ENCODE data around the gene GPR137.

GPR137 gene

DNA sequence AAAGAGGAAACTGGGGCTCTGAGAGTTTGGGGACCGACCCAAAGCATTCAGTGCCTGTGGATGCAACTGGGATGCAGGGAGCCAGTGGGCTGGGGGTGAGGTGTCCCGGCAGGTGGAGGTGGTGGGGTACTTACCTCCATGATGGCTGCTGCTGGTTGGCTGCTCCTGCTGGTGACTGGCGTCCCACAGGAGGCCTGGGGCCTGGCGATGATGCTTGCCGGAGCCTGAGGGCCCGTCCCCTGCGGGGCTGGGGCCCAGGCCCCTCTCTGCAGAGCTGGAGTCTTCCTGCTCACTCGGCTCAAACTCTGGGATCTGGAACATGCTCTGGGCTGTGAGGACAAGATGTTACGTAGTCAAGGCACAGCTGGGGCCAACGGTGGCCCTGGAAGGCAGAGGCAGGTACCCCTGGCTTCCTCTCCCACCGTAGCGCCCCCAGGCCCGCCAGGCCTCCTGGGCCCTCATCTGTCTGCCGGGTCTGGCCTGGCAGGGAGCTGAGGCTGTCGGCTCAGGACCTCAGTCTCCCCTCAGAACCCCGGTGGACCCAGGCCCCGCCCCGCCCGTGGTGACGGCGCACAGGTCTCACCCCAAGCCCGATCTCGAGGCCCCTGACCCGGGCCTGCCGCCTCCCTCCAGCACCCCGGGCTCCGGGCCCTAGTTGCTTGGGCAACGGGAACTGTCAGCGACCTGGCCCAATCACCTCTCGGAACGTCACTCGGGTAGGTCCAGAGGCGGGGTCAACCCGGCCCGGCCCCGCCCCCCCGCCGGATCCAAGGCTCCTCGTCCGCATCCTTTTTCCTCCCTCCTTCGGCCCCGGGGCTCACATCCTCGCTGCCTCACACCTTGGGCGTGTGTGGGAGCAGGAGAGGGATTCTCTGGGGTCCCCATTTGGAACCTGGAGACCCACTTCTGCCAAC, 1.3 kb upstream of the GPR137 start, which contains the start of gene BAD:
BAD (minus strand) TSS at position 618 of the 914 bp plus-strand sequence; CDS start at position 321, 297 bp downstream.
- DNase-seq (ENCODE audit: low read depth in 1 of 2, low spot score in 1 of 2), result peak; percentile 80 to 87

DNA sequence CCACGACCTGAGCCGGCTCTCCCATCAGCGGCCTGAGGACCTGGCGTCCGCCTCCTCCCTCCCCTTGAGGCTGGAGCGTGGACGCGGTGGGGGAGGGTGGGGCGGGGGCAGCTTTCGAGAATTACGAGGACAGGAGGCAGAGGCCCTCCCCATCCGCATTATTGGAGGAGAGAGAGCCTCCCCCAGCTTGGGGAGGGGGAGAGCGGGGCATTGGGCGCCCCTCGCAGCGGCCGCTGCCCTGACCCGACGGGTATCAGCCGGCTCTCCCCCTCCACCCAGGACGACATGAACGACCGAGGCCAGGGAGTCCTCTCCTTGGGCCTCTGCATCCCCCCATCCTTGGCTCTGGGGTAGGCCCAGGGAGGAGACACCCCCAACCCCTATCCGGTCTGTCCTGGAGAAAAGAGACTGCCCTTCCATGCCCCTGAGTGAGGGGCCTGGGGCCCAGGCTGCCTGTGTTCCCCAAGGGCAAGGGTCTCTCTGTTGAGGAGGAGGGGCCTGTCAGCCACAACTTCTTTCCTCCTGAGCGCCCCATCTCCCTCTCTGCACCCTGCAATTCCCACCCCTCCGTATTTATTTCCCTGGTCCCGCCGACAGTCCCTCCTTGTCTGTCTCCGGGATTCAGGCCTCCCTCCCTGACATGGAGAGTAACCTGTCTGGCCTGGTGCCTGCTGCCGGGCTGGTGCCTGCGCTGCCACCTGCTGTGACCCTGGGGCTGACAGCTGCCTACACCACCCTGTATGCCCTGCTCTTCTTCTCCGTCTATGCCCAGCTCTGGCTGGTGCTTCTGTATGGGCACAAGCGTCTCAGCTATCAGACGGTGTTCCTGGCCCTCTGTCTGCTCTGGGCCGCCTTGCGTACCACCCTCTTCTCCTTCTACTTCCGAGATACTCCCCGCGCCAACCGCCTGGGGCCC, 495 bp downstream of the GPR137 start:
- no peak for DNase-seq (ENCODE audit: low read depth in 1 of 2, low spot score in 1 of 2)

DNA sequence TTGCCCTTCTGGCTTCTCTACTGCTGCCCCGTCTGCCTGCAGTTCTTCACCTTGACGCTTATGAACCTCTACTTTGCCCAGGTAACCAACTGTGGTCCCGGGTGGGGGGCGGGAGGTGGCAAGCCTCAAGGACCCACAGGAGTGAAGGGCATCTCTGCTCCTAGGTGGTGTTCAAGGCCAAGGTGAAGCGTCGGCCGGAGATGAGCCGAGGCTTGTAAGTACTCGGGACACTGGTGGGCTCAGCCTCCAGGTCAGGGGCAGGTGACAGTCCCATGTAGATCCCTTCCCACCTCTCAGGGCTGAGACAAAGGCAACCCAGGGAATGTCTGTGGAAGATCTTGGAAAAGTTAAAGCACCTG, 1.1 kb downstream of the GPR137 start:
- DNase-seq (ENCODE audit: low read depth in 1 of 2, low spot score in 1 of 2), result no peak

DNA sequence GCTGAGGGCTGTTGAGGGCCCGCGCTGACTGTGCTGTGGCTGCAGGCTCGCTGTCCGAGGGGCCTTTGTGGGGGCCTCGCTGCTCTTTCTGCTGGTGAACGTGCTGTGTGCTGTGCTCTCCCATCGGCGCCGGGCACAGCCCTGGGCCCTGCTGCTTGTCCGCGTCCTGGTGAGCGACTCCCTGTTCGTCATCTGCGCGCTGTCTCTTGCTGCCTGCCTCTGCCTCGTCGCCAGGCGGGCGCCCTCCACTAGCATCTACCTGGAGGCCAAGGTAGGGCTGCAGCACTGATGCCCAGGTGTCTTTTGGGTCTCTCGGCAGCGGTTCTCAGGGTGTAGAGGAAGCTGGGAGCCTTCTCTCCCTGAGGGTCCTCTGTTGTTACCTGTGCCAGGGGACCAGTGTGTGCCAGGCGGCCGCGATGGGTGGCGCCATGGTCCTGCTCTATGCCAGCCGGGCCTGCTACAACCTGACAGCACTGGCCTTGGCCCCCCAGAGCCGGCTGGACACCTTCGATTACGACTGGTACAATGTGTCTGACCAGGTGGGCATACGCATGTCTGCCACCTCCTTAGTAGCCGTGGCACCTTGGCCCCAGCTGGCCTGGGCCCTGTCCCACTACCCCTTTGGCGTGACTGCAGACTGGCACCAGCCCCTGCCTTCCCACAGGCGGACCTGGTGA, 2.2 kb downstream of the GPR137 start:
- DNase-seq (ENCODE audit: low read depth in 1 of 2, low spot score in 1 of 2), result no peak

DNA sequence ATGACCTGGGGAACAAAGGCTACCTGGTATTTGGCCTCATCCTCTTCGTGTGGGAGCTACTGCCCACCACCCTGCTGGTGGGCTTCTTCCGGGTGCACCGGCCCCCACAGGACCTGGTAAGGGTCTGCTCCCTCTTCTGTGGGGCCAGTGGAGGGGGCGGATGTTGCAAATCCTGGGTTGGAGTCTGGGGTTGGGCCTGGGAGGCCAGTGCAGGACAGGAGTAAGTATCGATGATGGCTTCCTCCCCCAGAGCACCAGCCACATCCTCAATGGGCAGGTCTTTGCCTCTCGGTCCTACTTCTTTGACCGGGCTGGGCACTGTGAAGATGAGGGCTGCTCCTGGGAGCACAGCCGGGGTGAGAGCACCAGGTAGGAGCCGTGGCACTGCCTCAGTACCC, 2.7 kb downstream of the GPR137 start:
- no peak for DNase-seq (ENCODE audit: low read depth in 1 of 2, low spot score in 1 of 2)

DNA sequence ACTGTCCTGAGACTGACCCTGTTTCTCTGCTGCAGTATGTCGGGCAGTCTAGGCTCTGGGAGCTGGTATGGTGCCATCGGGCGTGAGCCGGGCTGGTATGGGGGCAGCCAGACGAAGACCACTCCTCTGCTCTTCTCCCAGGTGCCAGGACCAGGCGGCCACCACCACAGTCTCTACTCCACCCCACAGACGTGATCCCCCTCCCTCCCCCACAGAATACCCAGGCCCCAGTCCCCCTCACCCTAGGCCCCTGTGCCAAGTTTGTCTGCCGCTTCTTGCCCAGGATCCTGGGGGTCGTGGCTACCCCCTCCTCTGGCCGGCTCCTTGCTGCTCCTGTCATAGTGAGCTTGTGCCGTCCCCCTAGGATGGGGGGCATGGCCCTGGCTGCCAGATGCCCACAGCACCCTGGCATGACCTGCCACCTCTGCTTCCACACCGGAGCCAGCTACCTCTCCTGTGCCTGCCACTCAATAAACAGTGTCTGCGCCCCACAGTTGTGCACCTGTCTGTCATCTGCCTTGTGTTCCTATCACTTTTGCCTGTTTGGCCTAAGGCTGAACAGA, 3.4 kb downstream of the GPR137 start:
- no peak for DNase-seq (ENCODE audit: low read depth in 1 of 2, low spot score in 1 of 2)

DNA sequence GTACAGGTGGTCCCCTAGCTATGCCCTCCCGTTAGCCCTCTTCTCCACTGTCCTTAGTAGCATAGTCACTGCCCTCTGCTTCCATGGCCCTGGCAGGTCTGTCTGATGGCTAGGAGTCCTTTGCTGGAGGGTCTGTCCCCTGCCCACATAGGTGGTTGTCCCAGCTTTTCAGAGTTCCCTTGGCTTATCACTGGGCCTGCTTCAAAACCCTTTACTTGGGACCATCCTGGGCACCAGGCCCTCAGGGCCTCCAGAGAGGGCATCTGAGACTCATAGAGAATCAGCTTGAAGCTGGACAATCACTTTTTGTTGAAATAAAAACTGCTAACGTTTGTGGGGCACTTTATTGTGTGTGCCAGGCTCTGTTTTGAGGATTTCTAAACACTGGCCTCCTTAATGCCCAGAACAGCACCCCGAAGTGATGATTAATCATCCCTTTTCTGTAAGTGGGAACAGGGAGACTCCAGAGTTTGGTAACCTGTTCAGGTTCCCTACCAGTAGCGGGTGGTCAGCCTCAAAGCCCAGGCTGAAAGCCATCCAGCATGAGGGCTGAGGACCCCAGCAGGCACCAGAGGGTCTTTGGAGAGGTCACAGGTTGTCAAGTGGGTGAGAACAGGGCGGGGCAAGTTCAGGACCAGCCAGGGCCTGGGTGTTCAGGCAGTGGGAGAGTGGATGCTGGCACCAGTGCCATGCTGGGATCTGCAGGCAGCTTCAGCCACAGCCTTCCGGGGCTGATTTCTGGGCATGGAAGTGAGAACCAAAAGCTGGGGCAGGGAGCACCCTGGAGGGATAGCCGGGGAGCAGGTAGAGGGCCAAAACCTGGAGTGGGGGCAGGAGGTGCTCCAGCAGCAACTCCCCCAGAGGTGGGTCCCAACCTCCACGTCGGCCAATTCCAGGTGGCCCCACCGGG, 5.0 kb downstream of the GPR137 start:
- DNase-seq (ENCODE audit: low read depth in 1 of 2, low spot score in 1 of 2), result no peak

DNA sequence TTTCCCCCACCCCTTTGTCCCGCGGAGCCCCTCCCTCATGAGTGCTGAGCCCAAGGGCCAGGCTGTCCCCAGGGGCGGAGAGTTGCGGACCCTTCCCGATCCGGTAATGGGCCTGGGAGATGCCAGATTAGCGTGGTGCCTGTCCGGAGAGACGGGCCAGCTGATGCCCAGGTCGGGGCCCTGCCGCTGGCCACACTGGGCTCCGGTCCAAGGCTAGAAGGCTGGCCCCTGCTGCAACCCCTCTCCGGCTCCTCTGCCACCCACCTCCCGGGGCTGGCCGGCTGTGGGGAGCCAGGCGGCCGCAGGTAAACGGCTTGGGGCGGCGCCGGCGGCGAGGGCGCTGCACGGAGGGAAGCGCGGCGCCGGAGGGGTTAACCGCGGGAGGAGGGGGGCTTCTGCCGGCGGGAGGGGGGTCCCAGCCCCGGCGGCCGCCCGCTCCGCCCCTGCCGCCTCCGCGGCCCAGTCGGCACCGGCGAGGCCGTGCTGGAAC, 5.7 kb downstream of the GPR137 start, which contains the start of gene KCNK4:
KCNK4 (plus strand) TSS at position 41 of the 490 bp plus-strand sequence. CDS start 1,717 bp downstream, outside the sequence.
- no peak for DNase-seq (ENCODE audit: low read depth in 1 of 2, low spot score in 1 of 2)

DNA sequence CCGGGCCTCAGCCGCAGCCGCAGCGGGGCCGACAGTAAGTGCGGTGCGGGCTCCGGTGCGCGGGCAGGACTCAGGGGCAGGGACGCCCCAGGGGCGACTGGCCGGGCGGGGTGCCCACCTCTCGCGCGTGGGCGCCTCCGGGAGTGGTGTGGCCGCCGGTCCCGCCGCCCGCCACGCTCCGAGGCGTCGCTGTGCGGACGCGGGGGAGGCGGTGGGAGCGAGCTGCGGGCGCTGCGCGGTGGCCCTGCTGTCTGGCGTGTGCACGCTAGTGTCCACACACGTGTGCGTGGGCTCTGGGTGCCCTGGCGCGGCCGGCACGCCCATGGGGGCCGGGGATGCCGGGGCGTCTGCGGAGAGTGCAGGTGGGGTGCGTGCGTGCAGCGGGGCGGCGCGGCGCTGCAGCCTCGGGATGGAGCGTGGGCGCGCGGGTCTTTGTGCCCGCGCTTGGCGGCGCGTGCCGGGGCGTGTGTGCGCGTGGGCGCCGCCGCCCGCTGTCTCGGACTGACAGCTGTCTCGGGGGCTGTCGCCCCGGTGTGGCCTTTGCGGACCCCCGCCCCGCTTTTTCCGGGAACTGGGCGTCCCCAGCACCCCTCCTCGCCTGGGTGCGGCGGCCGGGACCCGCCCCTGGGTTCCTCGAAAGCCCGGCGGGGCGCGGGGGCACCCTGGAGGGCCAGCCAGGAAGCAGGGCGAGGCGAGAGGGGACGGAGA, 6.3 kb downstream of the GPR137 start:
- DNase-seq (ENCODE audit: low read depth in 1 of 2, low spot score in 1 of 2), result no peak

DNA sequence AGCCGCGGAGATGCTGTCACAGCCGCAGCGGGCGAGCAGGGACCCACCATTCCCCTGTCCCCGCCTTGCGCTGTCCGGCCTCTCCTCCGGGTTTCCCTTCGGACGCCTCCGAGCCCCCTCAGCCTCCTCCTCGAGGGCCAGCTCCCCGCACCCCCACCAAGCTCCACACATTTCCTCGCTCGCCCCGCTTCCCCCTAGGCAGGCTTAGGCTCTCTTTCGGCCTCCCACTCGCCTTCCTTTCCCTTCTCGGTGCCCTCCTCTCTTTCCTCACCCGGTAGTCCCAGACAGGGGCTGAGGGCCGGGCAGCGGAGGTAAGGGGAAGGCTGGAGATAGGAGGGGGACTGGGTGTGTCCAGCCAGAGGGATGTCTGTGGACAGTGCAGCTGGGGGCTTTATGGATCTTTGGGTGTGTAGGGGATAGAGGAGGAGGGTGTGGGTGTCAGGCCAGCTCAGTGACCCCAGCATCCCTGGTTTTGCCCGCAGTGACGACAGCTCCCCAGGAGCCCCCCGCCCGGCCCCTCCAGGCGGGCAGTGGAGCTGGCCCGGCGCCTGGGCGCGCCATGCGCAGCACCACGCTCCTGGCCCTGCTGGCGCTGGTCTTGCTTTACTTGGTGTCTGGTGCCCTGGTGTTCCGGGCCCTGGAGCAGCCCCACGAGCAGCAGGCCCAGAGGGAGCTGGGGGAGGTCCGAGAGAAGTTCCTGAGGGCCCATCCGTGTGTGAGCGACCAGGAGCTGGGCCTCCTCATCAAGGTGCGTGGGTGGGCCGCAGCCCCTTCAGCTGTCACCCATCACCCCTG, 7.0 kb downstream of the GPR137 start:
- no peak for DNase-seq (ENCODE audit: low read depth in 1 of 2, low spot score in 1 of 2)

DNA sequence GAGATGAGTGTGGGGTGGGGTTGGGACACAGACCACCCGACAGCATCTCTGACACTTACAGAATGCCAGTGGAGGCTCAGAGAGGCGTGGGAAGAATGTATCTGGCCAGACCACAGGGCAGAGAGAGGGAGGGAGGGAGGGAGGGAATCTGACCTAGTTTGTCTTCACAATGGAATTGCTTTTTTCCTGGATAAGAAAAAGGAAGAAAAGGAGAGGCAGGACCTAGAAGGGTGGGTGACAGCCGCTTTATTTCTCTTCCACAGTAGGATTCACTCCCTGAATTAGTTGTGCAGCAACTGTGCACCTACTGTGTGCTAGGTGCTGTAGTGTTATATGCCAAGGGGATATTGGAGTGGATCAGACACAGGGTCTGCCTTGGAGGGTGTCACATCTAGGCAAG, 9.1 kb downstream of the GPR137 start:
- no peak for DNase-seq (ENCODE audit: low read depth in 1 of 2, low spot score in 1 of 2)

DNA sequence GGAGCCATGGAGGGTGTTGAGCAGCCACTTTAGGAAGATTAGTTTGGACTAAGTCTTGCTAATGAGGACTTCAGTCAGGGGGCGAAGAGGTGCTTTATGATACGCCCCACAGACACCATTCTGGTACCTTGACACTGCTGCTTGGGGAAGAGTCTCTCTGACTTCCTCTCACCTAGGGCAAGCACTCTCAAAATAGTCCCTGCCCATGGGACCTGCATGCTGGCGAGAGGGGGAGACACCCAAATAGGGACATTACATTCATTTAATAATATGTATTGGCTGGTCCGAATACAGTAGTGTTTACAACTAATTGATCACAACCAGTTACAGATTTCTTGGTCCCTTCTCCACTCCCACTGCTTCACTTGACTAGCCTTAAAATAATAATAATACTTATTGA, 10.1 kb downstream of the GPR137 start:
- no peak for DNase-seq (ENCODE audit: low read depth in 1 of 2, low spot score in 1 of 2)

DNA sequence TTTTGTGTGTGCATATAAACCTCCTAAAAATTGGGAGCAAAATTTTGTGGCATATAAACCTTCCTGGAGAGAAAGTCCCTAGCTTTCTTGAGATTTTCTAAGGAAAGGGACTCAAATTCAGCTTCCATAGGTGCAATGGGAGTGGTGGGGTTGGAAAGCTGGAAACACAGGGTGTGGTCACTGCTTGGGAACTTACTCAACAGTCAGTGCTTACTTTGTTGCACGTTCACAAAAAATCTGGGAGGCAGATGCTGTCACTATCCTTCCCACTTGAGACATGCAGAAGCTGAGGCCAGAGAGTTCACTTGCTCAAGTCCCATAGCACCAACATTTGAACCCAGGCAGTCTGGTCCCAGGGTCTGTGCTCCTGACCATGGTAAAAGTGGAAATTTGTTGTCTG, 10.6 kb downstream of the GPR137 start:
- no peak for DNase-seq (ENCODE audit: low read depth in 1 of 2, low spot score in 1 of 2)

DNA sequence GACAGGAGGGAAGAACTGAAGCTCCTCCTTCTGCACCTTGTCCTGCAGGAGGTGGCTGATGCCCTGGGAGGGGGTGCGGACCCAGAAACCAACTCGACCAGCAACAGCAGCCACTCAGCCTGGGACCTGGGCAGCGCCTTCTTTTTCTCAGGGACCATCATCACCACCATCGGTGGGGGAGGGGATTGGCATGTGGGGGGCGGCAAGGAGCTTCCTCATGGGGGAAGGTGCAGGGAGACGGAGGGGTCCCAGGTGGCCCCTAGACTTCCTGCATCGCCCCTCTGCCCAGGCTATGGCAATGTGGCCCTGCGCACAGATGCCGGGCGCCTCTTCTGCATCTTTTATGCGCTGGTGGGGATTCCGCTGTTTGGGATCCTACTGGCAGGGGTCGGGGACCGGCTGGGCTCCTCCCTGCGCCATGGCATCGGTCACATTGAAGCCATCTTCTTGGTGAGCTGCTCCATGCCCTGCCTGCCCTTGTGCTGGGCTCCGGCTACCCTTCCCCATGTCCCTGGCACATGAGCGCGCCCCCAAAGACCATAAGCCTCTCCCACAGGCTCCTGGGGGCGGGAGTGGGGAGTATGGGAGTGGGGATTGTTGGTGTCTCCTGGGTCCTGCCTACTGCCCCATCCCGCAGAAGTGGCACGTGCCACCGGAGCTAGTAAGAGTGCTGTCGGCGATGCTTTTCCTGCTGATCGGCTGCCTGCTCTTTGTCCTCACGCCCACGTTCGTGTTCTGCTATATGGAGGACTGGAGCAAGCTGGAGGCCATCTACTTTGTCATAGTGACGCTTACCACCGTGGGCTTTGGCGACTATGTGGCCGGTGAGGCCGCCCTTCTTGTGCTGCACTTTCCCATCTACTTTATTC, 11.4 kb downstream of the GPR137 start:
- no peak for DNase-seq (ENCODE audit: low read depth in 1 of 2, low spot score in 1 of 2)

DNA sequence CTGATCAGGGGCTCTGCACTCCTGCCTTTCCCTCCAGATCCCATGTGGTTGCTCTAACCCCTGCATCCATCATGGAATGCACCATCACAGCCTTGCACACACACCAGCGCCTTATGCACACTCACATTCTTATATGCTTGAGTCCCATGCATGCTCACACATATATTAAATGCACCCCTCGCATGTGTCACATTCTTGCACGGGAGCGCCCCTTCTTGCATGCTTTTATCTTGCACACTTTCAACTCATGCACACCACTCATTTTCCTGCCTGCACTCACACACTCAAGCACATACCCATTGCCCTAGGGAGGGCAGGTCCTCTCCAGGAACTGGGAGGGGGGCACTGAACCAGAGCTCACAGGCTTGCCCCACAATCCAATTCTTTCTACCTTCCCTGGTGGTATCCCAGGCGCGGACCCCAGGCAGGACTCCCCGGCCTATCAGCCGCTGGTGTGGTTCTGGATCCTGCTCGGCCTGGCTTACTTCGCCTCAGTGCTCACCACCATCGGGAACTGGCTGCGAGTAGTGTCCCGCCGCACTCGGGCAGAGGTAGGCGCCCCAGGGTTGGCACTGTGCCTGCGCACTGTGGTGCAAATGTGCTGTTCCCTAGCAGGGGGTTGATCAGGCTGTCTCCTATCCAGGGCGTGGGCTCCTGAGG, 12.2 kb downstream of the GPR137 start:
- no peak for DNase-seq (ENCODE audit: low read depth in 1 of 2, low spot score in 1 of 2)

DNA sequence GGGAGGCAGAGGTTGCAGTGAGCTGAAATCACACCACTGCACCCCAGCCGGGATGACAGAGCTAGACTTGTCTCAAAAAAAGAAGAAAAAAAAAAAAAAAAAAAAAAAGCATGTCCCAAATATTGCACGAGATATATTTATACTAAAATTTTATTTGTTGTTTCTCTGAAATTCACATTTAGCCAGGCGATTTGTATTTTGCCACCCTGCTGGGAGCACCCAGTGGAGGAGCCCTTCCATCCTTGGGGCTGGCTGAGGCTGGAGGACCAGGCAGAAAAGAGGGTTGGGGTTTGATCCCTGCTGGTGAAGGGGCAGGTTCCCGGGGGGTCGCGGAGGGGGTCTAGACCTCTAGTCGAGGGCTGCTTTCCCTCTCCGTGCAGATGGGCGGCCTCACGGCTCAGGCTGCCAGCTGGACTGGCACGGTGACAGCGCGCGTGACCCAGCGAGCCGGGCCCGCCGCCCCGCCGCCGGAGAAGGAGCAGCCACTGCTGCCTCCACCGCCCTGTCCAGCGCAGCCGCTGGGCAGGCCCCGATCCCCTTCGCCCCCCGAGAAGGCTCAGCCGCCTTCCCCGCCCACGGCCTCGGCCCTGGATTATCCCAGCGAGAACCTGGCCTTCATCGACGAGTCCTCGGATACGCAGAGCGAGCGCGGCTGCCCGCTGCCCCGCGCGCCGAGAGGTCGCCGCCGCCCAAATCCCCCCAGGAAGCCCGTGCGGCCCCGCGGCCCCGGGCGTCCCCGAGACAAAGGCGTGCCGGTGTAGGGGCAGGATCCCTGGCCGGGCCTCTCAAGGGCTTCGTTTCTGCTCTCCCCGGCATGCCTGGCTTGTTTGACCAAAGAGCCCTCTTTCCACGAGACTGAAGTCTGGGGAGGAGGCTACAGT, 13.6 kb downstream of the GPR137 start:
- DNase-seq (ENCODE audit: low read depth in 1 of 2, low spot score in 1 of 2), result no peak

Data from activated T-helper 1 cell treated with anti-CD3 and anti-CD28 coated beads, Interleukin-2, amount 50 U/mL, for 16 hours (primary cell).